ENCODE measurements around the gene ADCYAP1R1.

Gene ADCYAP1R1

DNA sequence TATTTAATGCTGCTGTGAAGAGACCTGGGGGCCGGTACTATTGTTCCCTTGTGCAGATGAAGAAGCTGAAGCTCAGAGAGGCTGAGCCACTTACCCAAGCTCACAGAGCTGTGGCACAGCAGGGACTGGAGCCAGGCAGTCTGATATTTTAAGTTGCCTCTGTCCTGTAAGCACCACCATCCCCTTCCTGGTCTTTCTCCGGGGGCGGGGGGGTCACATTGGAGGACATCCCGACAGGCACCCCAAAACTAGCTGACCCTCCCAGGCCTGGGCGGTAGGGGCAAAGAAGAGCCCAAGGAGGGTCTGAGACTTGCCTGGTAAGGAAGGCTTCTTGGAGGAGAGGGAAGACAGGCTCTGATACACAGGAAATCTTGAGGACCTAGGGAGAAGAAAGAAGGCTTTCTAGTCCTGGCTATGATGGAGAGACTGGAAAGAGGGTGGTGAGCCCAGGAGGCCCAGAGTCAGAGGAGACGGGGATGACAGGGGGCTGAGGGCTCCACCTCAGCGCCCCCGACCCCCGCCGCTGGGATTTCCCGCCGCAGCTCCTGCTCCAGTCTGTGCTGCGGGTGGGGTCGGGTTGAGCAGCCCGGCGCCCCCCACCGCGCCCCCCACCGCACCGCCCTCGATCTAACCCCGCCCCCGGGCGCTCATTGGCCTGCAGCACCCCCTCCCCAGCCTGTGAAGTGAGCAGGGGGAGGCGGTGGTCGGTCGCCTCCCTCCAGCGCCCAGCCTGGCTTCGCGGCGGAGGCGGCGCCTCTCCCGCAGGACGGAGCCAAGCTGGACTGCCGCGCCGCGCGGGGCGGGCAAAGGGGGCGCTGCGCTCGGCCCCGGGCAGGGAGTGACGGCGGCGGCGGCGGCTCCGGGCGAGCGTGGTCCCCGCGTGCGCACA lies at the start of gene ADCYAP1R1:
ADCYAP1R1 (plus strand) TSS at position 711 of the 889 bp plus-strand sequence. CDS start 10,957 bp downstream, outside the sequence.
- DNase-seq (ENCODE audit: low read depth): no peak

DNA sequence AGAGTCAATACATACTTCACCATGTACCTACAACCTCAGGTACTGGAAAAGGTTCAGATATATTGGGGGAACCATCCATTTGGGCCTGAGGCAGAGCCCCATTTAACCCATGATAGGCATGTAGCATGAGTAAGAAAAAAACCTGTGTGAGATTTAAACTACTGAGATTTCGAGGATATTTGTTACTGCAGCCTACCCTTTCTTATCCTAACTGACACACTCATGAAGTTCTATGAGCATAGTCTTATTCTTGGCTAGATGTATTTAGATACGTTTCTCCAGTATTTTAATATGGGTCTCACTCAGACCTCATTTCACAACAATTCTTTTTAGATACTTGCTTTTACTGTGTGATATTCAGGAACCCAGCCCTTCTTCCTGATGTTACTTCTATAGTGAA lies 49.0 kb upstream of the ADCYAP1R1 start:
- DNase-seq (ENCODE audit: low read depth): no peak

DNA sequence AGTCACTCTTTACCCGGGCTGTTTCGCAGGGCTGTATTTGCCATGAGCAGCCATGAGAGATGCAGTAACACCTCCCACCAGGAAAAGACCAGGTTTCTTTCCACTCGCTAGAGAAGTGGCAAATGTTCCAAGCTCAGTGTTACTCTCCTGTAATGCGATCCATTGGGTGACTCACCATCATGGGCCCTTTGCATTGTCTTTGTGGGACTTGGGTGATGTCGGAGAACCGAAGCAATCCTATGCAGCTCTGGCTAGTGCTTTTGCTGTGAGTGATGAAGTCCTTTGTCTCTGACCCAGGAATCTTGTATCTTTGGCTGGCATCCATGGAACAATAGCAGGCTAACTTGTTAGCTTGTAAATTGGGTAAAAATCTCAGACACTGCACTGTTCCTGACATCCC lies 48.4 kb upstream of the ADCYAP1R1 start:
- DNase-seq (ENCODE audit: low read depth): no peak

DNA sequence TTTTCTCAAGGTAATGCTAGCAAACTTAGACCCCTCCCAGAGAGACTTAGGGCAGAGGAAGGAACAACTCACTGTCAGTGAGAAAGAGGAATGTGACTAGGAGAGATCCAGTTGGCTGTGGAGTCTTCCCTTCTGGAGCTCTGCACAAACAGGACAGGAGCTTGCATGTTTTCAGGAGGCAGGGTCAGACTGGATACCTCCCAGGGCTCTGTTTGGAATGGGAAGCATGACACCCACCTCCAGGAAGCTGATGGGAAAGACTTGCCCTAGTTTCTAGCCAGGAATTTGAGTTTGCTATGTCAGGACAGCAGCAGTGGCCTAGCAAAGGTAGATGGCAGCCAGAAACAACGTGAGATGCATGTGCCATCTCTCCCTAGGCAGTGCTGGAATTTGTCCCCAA lies 47.7 kb upstream of the ADCYAP1R1 start:
- no peak for DNase-seq (ENCODE audit: low read depth)

DNA sequence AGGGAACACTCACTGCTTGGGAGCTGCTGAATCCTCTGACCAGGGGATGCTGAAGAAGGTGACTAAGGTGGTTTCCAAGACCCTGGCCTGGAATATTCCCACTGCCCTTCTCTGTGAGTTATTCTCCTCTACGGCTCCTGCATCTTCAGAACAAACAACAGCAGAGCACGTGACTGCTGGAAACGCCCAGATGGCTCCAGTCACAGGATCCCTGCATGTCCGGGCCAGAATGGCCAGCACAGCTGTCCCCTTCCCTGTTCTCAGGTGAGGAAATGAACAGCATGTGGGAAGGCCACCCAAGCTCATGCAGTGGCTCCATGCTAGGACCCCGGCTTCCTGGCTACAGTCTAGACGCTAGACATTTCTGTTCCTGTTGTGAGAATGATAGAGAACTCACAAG lies 45.3 kb upstream of the ADCYAP1R1 start:
- DNase-seq (ENCODE audit: low read depth): no peak

DNA sequence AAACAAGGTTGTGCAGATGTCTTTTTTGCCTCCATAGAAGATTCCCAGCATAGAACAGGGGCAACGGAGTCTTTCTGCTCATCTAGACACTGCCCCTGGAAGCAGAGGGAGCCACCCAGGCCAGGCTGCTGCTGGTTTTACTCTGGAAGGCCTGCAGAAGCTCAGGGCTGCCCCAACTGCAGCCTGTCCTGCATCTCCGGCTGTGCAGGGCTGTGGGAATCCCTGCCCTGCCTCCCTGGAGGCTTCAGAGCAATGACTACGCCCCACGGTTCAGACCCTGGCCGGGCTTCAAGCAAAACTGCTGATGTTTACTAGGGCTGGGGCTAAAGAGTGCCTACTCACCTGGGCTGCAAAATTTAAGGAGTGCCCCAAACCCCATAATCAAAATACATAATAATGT lies 44.5 kb upstream of the ADCYAP1R1 start:
- DNase-seq (ENCODE audit: low read depth): no peak

DNA sequence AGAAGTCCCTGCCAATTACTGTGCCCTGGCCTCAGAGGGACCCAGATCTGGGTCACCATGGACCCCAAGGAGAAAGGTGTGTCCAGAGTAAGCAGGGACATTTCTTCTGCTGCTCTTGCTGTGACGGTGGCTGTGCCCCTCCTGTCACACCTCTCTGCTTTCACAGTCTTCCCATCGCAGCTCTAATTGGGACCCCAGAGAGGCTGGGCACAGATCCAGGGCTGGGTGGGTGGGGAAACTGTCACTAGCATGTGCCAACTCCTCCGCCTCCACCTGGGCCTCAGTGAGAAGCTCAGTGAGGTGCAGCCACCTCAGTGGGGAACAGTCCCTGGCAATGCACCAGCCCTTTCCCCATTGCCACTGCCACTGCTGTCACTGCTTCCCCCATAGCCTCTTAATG lies 37.3 kb upstream of the ADCYAP1R1 start:
- DNase-seq (ENCODE audit: low read depth): no peak

DNA sequence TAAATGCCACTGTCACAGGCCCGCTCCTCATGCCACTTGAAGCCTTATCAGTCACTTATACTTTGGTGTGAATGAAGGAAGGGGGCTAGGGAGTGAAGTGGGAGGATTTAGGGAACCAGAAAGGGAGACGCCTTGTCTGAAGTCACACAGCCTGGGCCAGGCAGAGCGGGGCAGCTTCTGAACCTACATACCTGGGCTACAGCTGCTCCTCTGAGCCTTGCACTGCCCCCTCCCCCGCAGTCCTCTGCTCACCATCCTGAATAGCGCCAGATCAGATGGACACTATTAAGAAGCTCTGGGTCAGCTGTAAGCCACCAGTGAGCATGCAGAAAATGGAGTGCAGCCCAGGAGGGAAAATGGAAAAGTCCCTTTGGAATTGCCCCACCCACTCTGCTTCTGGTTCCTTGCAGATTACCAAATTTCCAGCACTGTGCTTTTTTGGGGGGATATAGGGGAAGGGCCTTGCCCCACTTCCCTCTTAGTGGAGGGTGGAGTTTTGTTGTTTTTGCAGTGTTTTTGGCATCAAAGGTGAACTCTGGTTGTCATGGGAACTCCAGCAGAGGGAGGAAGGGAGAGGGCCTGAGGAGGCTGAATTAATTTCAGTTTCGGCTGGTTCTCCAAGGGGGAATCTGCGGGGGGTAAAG lies 35.0 kb upstream of the ADCYAP1R1 start:
- no peak for DNase-seq (ENCODE audit: low read depth)

DNA sequence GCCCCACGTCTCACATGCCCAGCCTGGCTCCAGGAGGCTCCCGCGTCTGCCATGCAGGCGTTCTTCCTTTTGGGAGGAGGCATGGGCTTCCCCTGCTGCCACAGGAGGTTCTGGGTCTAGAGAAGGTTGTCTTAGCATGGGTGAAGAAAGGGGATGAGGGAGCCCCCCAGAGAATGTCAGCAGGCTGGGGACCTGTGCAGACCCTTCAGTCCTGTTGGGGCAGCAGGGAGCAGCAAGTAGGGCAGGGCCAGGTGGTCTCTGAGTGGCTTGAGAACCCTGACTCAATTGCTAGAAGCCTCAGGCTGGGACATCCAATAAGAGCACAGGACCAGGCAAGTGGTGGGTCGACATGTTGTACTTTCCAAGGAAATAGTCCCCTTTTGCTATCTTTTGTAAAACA lies 34.4 kb upstream of the ADCYAP1R1 start:
- DNase-seq (ENCODE audit: low read depth): no peak

DNA sequence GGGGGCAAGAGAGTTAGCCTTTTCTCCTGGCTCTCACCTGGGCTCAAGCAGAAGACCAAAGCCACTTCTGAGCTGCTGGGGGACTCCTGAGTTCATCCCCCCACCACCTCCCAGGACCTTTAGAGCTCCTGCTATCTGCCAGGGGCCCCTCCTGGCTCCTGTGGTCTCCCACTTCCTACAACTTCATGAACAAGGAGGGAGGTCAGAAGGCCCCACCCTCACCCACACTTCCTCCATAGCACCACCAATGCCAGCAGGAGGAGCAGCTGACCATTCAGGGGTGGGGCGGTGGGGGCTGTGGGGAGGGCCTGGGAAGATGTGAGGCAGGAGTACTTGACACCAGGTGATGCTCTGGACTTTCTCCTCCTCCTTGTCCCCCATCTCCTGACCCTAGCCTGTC lies 32.6 kb upstream of the ADCYAP1R1 start:
- DNase-seq (ENCODE audit: low read depth): no peak

DNA sequence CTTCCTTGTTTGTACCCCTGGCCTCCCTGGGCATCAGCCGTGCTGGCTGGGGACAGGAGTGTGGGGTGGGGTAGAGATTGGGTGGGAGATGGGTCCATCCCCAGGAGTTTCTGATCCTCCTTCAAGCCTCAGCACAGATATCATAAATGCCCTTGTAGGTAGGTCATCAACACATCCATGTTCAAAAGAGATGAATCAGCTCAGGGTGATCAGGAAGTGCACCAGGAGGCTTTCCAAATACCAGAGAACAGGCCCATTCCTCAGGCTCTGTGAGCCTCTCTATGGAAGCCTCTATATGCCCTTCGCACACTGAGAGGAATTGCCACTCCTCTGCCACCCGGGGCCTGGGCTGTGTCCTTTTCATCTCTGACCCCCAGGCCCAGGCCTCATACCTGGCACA lies 31.9 kb upstream of the ADCYAP1R1 start:
- DNase-seq (ENCODE audit: low read depth): no peak

DNA sequence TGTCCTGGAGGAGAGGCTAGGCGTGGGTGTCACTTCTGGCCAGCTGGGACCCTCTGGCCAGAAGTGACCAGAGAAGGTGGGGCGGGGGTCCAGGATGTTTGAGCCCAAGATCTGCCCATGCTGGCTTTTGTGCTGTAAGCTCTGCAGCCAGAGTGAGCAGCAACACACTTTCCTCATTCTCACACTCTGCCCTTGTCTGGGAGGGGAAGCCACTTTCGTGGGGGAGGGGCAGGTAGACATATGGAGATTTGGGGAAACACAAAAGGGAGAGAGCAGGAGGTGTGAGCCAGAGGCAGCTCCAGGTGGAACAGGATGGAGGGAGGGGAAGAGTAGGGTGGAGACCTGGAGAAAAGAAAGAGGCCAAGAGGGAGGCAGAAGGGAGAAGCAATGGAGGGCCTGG lies 31.5 kb upstream of the ADCYAP1R1 start:
- no peak for DNase-seq (ENCODE audit: low read depth)

DNA sequence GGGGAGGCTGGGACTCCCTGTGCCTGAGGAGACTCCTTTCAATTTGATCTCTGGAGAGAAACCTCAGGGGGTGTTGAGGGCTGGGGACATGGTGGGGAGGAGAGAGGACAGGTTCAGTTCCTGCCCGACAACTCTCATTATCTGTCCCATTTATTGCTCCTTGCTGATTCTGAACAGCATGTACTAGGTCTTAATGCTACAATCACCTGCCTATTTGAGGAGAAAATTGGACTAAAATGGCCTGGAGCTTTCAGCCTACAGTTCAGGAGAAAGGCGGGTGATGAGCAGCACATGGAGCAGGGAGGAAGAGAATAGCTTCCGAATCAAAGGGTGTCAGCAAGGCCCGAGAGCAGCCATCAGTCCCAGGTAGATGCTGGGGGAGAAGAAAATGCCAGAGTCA lies 30.0 kb upstream of the ADCYAP1R1 start:
- DNase-seq (ENCODE audit: low read depth): no peak

DNA sequence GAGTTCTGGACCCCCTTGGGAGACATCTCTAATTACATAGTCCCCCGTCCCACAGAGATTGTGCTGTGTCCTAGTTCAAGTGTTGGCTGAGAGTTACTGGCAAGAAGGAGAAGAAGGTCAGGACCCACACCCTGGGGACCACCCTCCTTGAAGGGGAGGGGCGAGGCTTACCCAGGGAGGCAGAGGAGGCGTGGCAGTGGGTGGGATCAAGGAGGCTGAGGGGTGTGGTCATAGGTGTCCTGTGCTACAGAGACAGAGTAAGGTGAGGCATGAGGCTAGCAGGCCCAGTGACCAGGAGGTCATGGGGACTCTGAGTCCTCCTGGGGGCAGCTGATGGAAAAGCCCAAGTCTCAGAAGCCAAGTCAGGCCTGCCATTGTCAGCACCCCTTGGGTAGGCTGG lies 29.4 kb upstream of the ADCYAP1R1 start:
- DNase-seq (ENCODE audit: low read depth): no peak

DNA sequence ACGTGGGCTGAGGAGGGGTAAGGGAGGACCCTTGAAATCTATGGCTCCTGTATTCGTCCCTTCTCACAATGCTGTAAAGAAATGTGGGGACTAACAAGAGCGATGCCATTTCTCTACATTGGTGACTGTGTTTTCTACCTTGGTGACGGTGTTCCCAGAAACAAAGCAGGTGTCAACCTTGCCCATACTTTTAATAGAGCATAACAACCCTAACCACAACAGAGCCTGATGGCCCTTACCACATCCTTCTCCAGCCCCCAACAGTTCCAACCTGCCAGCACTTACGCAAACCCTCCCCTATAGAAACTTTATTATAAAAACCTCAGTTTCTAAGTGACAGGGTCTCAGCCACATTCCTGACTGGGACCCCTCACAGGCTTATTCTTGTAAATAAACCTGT lies 28.2 kb upstream of the ADCYAP1R1 start:
- DNase-seq (ENCODE audit: low read depth): no peak

DNA sequence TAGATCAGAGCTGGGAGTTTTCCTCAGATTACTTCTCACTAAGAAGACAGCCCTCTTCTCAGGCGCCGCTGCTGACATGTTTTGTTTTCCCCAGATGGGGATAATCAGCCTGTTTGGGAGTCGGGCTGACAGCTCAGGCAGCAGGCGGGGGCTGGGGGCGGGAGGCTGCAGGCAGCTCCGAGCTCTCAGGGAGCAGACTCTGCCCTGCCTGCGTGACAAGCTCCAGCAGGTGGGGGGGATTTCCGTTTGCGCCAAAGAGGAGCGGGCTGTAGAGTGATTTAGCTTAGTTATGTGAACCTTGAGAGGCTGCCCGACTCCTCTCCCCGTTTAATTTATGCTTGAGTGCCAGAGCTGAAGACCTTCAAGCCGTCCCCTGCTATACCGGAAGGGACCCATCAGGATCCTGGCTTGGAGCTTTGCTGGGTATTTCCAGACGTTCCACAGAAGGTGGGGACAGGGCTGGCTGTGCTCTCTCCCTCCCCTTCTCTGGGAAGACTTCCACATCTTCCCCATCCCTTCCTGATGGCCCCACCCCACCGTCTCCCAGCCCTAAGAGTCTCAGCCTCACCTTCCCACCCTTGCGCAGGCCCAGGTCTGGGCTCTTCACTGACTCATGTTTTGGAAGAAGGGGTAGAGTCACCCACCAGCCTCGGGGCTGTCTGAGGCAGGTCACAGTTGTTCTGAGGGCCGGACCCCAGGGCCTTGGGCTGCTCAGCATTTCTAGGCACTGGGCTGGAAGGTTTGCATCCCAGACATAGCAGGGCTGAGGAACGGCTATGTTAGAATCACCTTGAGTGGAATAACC lies 24.7 kb upstream of the ADCYAP1R1 start:
- no peak for DNase-seq (ENCODE audit: low read depth)

DNA sequence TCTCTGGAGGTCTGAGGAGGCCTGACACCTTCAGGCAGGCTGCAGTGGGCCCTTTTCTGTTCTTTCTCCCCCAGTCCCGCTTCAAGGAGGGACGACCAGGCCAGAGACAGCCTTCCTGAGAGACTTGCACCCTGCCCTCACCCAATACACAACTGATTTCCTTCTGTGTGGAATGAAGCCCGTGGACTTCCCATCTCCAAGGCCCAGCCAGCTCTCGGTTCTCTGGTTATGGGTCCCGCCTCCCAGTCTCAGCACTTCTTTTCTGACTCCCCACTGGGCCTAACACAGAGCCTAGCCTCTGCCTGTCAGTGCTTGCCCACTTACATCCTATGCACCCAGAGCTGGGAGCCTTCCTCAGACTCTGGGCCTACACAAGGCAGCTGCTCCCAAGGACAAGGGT lies 24.1 kb upstream of the ADCYAP1R1 start:
- DNase-seq (ENCODE audit: low read depth): no peak

DNA sequence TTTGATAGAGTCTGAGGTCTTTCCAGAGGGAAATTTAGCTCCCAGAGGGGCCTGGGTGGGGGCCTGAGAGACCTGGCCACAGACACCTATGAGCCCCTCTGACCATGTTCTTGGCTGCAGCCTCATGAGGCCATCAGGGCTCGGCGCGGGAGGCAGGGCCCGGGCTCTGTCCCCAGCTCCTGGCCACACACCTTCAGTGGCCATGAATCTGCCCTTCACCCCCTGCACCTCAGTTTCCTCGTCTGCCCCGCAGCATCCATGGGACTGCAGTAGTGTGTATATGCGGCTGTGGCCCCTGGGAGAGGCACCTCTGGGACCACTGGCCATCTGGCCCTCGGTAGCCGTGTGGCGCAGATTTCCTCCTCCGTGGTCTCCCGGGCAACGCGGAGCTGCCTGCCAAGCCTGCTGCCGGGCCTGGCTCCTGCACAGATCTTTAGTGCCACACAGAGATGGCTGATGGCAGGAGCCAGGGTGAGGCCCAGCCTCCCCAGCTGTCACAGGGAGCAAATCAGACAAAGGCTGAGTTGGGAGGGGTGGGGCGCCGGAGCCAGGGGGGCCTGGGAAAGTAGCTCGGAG lies 23.6 kb upstream of the ADCYAP1R1 start:
- no peak for DNase-seq (ENCODE audit: low read depth)

DNA sequence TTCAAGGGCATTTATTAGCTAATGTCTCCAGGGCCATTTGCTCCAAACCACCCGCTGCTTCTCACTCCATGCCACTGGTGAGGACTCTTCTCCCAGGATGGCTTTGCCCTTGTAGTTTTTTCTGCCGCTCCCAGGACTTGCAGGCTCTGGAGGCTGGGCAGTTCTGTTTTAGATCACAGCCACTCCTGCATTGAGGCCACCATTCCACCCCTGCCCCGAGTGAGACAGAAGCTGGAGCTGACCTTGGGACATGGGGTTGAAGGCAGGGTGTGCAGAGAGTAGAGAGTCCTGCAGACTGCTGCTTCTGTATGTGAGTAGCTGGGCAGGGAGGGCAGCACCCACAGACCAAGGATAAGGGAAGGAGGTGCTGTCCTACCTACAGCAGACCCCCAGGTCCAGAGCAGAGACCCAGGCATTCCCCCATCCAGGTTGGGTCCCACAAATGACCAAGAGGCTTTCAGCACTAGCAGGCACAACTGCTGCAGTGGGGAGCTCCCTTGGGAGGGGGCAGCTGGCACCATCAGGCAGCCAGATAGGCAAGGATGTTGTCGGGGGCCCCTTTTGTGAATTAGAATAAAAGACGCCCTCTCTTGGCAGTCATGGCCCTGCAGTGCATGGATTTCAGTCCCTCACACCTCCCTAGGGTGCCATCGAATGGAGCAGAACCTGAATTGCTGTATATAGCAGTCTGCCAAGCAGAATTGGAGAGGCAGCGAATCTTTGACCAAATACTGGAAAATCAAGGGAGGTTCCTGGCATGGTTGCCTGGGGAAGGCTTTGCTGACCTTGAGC lies 22.7 kb upstream of the ADCYAP1R1 start:
- no peak for DNase-seq (ENCODE audit: low read depth)

DNA sequence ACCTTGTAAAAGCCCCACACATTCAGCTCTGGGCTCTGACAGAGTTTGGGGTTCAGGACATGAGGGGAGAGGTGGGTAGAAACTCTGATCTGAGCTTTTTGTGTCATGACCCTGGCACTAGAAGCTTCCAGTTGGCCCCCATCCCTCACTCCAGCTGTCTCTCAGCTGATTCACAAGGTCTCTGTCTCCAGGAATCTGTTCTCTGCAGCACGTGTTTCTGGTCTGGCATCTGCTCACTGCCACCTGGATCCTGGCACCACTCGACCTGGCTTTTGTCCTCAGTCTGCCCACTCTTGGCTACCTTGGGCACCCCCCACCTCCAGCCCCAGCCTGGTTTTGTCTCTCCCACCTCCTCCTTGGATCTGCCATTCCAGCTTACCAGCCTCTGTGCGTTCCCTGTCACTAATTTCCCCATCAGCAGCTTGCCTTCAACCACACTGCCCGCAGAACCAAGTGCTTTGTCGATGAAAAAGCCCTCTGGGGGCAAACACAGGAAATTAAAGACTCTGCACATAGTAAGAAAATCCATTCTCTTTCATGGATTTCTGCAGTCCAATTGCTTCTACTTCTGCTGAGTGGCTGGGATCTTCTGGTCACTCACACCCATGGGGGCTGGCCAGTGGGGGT lies 18.3 kb upstream of the ADCYAP1R1 start:
- no peak for DNase-seq (ENCODE audit: low read depth)

DNA sequence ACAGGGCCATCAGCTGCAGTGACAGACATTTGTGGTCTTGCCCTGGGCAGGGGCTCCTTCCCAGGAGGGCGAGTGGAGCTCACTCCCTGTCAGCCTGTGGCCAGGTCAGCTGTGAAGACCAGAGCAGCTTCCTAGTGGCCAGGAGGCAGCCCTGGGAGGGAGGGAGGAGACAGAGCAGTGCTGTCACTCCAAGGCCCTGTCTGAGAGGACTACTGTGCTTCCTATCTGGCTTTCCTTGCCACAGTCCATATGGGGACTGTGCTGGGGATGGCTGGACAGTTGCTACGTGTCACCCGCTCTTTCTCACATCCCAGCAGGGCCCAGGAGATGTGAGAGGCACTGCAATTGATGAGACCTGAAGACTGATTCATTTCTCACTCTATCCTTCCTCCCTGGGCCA lies 15.2 kb upstream of the ADCYAP1R1 start:
- DNase-seq (ENCODE audit: low read depth): no peak
